ENCODE results near the gene TXNDC17. TPM values are rescaled to one million over a fixed set of nuclear protein-coding genes. Genes with fewer than 3 reads are reported as not detected.

TXNDC17 gene
- total and polyA plus RNA-seq, 2 of the 13 experiments (the other 11 are each of a cell fraction or from before 2014, with no cell fraction given), result 188 to 266 TPM

DNA sequence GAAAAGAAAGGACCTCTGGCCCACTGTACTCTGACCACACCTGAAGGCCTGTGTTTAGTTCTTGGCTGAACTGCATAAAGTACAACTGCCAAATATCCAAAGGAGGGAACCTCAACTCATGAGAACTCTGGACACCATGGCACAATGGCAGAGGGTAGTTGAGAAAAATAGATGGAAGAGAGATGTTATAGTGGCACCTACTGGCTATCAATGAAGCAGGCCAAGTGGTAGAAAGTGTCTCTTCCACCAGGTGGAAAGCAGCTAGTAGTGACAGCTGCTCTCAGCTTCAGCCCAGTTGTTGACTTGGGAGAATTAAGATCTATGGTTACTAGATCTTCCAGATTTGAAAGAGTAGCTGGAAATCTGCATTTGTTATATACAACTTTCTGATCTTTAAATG lies 7.3 kb downstream of the TXNDC17 start:
- DNase-seq (ENCODE audit: low spot score), result peak; percentile 41
- Histone ChIP-seq H3K4me3 (replicated peaks in 1 of 3; ENCODE audit: insufficient read depth in 1 of 3, low read depth in 2 of 3, low read length in 3 of 3) (no peak overlapping the region), H3K4me2 (ENCODE audit: low read depth, low read length) (no peak overlapping the region), H3K27me3 (ENCODE audit: control insufficient read depth in 1 of 2, insufficient read depth in 2 of 2, low read length in 2 of 2) (no peaks in the 10 kb centered on the region; a peak in 1 of 5 replicates), H3K9ac (ENCODE audit: insufficient read depth, low read depth, low read length) (no peak overlapping the region), H4K20me1 (ENCODE audit: insufficient read depth, low read length) (peaks cover under 1% of the 10 kb centered on the region; the same call in 1 of the 2 replicates), H3K36me3 (replicated peaks in 1 of 2; ENCODE audit: control insufficient read depth in 1 of 2, insufficient read depth in 2 of 2, low read length in 2 of 2) (peaks cover 1 to 13% of the 10 kb centered on the region in 2 experiments; a peak in 4 of 5 replicates), H3K79me2 (ENCODE audit: insufficient read depth, low read length) (peaks cover 43% of the 10 kb centered on the region), H3K4me1 (ENCODE audit: insufficient read depth, low read length) (peaks cover 27% of the 10 kb centered on the region), H3K27ac (ENCODE audit: extremely low read length, insufficient read depth, low read length) (no peak overlapping the region), H3K9me3 (ENCODE audit: low read length) (no peaks in the 10 kb centered on the region), H2AFZ (ENCODE audit: low read length) (no peak overlapping the region)
- ATAC-seq, result peak; percentile 19; the same call in 2 of the 3 replicates
- in situ Hi-C loops (cut with HindIII; ENCODE audit: extremely low pct_ligation_motif_present, low pct_unique_long_range_greater_than_20kb), result no loop called here
- POLR2A ChIA-PET, result no interaction called here
- intact Hi-C loops (cut with micrococcal nuclease; ENCODE audit: unreplicated experiment), result loop anchor here (2.0 kb wide), 1 partner anchor 175 kb away; no protein-coding TSS in a partner anchor
- CTCF ChIA-PET (ENCODE audit: low intra/inter-chr PET ratio, low total read pairs), result interaction anchor here (1.7 kb wide), 1 partner anchor 175 kb away, joined by 5 read pairs; no protein-coding TSS in a partner anchor
- peak; percentile 68 for FAIRE-seq
- no TSS peak for BruUV-seq (replicated peaks)
- TF ChIP-seq, protein P1, sequence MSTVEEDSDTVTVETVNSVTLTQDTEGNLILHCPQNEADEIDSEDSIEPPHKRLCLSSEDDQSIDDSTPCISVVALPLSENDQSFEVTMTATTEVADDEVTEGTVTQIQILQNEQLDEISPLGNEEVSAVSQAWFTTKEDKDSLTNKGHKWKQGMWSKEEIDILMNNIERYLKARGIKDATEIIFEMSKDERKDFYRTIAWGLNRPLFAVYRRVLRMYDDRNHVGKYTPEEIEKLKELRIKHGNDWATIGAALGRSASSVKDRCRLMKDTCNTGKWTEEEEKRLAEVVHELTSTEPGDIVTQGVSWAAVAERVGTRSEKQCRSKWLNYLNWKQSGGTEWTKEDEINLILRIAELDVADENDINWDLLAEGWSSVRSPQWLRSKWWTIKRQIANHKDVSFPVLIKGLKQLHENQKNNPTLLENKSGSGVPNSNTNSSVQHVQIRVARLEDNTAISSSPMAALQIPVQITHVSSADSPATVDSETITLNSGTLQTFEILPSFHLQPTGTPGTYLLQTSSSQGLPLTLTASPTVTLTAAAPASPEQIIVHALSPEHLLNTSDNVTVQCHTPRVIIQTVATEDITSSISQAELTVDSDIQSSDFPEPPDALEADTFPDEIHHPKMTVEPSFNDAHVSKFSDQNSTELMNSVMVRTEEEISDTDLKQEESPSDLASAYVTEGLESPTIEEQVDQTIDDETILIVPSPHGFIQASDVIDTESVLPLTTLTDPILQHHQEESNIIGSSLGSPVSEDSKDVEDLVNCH (CRISPR knock-in tag; IDR thresholded peaks at IDR 0.05), result no peak
- TF ChIP-seq CREB1 (IDR thresholded peaks at IDR 0.05) (no peak), CREB1 (CRISPR knock-in tag; IDR thresholded peaks at IDR 0.05) (no peak), ZNF749 (CRISPR knock-in tag; IDR thresholded peaks at IDR 0.05; ENCODE audit: borderline replicate concordance) (no peak), NFIB (CRISPR knock-in tag; IDR thresholded peaks at IDR 0.05; ENCODE audit: borderline replicate concordance) (no peak), STAG1 (CRISPR knock-in tag; IDR thresholded peaks at IDR 0.05) (peak; percentile 65), SAP130 (CRISPR knock-in tag; IDR thresholded peaks at IDR 0.05; ENCODE audit: low read depth) (0 out of 2 replicates have a peak, but pooled peaks have one; percentile 23)
- TF ChIP-seq, protein P2, sequence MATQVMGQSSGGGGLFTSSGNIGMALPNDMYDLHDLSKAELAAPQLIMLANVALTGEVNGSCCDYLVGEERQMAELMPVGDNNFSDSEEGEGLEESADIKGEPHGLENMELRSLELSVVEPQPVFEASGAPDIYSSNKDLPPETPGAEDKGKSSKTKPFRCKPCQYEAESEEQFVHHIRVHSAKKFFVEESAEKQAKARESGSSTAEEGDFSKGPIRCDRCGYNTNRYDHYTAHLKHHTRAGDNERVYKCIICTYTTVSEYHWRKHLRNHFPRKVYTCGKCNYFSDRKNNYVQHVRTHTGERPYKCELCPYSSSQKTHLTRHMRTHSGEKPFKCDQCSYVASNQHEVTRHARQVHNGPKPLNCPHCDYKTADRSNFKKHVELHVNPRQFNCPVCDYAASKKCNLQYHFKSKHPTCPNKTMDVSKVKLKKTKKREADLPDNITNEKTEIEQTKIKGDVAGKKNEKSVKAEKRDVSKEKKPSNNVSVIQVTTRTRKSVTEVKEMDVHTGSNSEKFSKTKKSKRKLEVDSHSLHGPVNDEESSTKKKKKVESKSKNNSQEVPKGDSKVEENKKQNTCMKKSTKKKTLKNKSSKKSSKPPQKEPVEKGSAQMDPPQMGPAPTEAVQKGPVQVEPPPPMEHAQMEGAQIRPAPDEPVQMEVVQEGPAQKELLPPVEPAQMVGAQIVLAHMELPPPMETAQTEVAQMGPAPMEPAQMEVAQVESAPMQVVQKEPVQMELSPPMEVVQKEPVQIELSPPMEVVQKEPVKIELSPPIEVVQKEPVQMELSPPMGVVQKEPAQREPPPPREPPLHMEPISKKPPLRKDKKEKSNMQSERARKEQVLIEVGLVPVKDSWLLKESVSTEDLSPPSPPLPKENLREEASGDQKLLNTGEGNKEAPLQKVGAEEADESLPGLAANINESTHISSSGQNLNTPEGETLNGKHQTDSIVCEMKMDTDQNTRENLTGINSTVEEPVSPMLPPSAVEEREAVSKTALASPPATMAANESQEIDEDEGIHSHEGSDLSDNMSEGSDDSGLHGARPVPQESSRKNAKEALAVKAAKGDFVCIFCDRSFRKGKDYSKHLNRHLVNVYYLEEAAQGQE (IDR thresholded peaks at IDR 0.05; ENCODE audit: borderline replicate concordance in 1 of 2, low read depth in 1 of 2, low read length in 2 of 2), result no peak
- TF ChIP-seq, protein P3, sequence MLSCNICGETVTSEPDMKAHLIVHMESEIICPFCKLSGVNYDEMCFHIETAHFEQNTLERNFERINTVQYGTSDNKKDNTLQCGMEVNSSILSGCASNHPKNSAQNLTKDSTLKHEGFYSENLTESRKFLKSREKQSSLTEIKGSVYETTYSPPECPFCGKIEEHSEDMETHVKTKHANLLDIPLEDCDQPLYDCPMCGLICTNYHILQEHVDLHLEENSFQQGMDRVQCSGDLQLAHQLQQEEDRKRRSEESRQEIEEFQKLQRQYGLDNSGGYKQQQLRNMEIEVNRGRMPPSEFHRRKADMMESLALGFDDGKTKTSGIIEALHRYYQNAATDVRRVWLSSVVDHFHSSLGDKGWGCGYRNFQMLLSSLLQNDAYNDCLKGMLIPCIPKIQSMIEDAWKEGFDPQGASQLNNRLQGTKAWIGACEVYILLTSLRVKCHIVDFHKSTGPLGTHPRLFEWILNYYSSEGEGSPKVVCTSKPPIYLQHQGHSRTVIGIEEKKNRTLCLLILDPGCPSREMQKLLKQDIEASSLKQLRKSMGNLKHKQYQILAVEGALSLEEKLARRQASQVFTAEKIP (CRISPR knock-in tag; IDR thresholded peaks at IDR 0.05; ENCODE audit: borderline replicate concordance), result no peak
- TF ChIP-seq, protein P4, sequence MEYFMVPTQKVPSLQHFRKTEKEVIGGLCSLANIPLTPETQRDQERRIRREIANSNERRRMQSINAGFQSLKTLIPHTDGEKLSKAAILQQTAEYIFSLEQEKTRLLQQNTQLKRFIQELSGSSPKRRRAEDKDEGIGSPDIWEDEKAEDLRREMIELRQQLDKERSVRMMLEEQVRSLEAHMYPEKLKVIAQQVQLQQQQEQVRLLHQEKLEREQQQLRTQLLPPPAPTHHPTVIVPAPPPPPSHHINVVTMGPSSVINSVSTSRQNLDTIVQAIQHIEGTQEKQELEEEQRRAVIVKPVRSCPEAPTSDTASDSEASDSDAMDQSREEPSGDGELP (IDR thresholded peaks at IDR 0.05; ENCODE audit: borderline replicate concordance, low read depth), result peak; percentile 18; the same call in 1 of the 2 replicates
- TF ChIP-seq, protein P5, sequence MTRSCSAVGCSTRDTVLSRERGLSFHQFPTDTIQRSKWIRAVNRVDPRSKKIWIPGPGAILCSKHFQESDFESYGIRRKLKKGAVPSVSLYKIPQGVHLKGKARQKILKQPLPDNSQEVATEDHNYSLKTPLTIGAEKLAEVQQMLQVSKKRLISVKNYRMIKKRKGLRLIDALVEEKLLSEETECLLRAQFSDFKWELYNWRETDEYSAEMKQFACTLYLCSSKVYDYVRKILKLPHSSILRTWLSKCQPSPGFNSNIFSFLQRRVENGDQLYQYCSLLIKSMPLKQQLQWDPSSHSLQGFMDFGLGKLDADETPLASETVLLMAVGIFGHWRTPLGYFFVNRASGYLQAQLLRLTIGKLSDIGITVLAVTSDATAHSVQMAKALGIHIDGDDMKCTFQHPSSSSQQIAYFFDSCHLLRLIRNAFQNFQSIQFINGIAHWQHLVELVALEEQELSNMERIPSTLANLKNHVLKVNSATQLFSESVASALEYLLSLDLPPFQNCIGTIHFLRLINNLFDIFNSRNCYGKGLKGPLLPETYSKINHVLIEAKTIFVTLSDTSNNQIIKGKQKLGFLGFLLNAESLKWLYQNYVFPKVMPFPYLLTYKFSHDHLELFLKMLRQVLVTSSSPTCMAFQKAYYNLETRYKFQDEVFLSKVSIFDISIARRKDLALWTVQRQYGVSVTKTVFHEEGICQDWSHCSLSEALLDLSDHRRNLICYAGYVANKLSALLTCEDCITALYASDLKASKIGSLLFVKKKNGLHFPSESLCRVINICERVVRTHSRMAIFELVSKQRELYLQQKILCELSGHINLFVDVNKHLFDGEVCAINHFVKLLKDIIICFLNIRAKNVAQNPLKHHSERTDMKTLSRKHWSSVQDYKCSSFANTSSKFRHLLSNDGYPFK (CRISPR knock-in tag; IDR thresholded peaks at IDR 0.05; ENCODE audit: borderline replicate concordance), result no peak

Measured in HepG2 (cell line).